ENCODE results near the gene GOSR1.

Gene GOSR1

DNA sequence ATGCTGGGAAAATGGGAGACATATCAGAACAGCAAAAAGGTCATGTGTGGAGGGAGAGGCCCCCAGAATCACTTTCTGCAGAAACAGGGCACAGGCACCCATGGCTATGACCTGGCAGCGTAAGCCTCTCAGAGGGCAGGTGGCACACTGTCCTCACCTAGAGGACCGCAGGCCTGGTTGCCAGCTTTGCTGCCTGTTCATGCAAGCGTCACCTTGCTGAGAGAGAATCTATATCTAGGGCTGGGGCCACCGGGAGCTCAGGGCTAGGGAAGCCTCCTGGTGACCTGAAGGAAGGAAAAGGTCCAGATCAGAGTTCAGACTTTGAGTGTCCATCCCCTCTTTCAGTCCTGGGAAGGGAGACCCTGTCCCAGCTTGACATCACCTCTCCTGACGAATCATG, 78.7 kb downstream of the GOSR1 start:
- no peak for TF ChIP-seq EZH2phosphoT487 (conservative IDR thresholded peaks at IDR 0.05; ENCODE audit: low read length)
- TF ChIP-seq, protein P1, sequence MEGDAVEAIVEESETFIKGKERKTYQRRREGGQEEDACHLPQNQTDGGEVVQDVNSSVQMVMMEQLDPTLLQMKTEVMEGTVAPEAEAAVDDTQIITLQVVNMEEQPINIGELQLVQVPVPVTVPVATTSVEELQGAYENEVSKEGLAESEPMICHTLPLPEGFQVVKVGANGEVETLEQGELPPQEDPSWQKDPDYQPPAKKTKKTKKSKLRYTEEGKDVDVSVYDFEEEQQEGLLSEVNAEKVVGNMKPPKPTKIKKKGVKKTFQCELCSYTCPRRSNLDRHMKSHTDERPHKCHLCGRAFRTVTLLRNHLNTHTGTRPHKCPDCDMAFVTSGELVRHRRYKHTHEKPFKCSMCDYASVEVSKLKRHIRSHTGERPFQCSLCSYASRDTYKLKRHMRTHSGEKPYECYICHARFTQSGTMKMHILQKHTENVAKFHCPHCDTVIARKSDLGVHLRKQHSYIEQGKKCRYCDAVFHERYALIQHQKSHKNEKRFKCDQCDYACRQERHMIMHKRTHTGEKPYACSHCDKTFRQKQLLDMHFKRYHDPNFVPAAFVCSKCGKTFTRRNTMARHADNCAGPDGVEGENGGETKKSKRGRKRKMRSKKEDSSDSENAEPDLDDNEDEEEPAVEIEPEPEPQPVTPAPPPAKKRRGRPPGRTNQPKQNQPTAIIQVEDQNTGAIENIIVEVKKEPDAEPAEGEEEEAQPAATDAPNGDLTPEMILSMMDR (IDR thresholded peaks at IDR 0.05; ENCODE audit: insufficient read depth, low read length, poor library complexity, severe bottlenecking), result no peak
- no peaks in the 10 kb centered on the region for H3K27me3 ChIP-seq (ENCODE audit: low read length)
- H3K9ac ChIP-seq (ENCODE audit: low read length), result no peak overlapping the region
- H3K9me2 ChIP-seq (replicated peaks; ENCODE audit: insufficient read depth, low read length), result no peaks in the 10 kb centered on the region
- no peak overlapping the region for H3K4me2 ChIP-seq (ENCODE audit: low read depth, low read length, poor library complexity, severe bottlenecking)
- no peaks in the 10 kb centered on the region for H4K20me1 ChIP-seq (ENCODE audit: low read depth, low read length)
- no peaks in the 10 kb centered on the region for H3K36me3 ChIP-seq (ENCODE audit: low read length)
- H2AFZ ChIP-seq (ENCODE audit: low read depth, low read length, severe bottlenecking), result no peak overlapping the region
- no peaks in the 10 kb centered on the region for H3K79me2 ChIP-seq (ENCODE audit: insufficient read depth, low read length)
- no peaks in the 10 kb centered on the region for H3K9me3 ChIP-seq (ENCODE audit: insufficient read depth, low read length)
- no peak overlapping the region for H3K27ac ChIP-seq (ENCODE audit: low read depth, low read length)
- no peaks in the 10 kb centered on the region for H3F3A ChIP-seq (ENCODE audit: insufficient read depth)
- no peak overlapping the region for H3K4me3 ChIP-seq (ENCODE audit: insufficient read depth, low read length, poor library complexity, severe bottlenecking)

DNA sequence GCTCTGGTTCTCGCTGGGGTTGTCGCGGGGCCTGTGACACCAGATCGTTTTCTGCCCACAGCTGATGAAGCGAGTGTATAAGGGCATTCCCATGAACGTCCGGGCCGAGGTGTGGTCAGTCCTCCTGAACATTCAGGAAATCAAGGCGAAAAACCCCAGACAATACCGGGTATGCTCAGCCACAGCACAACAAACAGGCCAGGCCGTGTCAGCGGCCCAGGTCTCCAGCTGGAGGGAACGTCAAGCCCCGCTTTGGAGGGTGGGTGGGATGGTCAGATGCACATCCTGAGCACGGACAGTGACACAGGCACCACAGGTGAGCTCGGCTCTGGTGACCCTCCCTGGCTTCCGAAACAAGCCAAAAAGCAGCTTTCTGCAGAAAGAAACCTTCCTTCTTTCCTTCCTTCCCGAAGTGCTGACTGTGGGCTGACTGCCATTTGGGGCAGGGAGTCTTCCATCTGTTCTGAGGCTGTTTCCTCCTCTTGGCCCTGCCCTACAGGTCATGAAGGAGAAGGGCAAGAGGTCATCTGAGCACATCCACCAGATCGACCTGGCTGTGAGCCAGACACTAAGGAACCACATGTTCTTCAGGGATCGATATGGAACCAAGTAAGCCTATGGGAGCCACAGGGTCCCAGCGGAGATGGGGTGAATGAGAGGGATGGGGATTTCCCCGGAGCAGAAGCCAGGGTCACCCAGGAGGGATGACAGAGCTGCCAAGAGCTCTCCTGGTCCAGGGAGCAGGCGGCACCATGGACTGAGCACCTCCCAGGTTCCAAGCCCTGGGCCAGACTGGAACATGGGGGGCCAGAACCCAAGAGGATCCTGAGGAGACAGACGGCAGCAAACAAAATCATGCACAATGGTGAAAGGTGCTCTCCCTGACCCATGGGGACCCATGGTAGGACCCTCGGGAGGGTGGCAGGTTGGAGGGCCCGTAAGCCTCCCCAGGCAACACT, 79.4 kb downstream of the GOSR1 start:
- H3K9ac ChIP-seq (ENCODE audit: low read length), result no peak overlapping the region
- no peaks in the 10 kb centered on the region for H3K79me2 ChIP-seq (ENCODE audit: insufficient read depth, low read length)
- no peak overlapping the region for H3K27ac ChIP-seq (ENCODE audit: low read depth, low read length)
- H3K9me3 ChIP-seq (ENCODE audit: insufficient read depth, low read length), result no peaks in the 10 kb centered on the region
- no peaks in the 10 kb centered on the region for H3F3A ChIP-seq (ENCODE audit: insufficient read depth)
- TF ChIP-seq EZH2phosphoT487 (conservative IDR thresholded peaks at IDR 0.05; ENCODE audit: low read length), result no peak
- TF ChIP-seq, protein P1 (IDR thresholded peaks at IDR 0.05; ENCODE audit: insufficient read depth, low read length, poor library complexity, severe bottlenecking), result no peak
- H3K36me3 ChIP-seq (ENCODE audit: low read length), result no peaks in the 10 kb centered on the region
- no peak overlapping the region for H2AFZ ChIP-seq (ENCODE audit: low read depth, low read length, severe bottlenecking)
- no peaks in the 10 kb centered on the region for H4K20me1 ChIP-seq (ENCODE audit: low read depth, low read length)
- H3K27me3 ChIP-seq (ENCODE audit: low read length), result no peaks in the 10 kb centered on the region
- no peak overlapping the region for H3K4me3 ChIP-seq (ENCODE audit: insufficient read depth, low read length, poor library complexity, severe bottlenecking)
- no peak overlapping the region for H3K4me2 ChIP-seq (ENCODE audit: low read depth, low read length, poor library complexity, severe bottlenecking)
- H3K9me2 ChIP-seq (replicated peaks; ENCODE audit: insufficient read depth, low read length), result no peaks in the 10 kb centered on the region

DNA sequence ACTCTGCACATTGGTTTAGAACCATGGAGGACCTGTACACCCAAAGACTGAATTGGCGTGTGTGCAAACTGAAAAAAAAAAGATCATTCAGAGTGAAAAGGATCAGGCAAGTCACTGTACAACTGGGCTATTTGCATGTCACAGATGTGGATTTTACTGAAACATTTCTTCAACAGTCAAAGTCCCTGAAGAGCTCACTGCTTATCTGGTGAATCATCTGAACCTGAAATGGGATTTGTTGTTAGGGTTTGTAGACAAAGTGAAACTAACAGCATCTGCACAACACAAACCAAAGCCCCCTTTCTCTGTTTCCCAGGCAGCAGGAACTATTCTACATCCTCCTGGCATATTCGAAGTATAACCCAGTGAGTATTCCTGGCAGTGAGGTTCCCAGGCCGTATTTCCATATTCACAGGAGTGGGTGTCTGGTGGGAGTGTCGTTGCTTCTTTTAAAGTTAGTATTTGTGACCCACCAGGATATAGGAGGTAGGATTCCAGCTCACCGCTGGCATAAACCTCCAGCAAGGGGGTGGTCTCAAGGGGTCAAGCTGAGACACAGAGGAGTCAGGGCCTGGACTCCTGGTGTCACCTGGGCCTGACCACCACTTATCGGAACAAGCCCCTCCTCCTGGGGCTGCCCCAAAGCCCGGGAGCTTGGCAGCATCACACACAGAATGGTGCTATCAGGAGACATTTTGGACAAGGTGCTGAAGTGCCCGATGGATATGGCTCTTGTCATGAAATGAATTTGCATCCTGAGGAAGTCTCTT, 80.9 kb downstream of the GOSR1 start:
- H3K4me3 ChIP-seq (ENCODE audit: insufficient read depth, low read length, poor library complexity, severe bottlenecking), result no peak overlapping the region
- H3K9ac ChIP-seq (ENCODE audit: low read length), result no peak overlapping the region
- H3F3A ChIP-seq (ENCODE audit: insufficient read depth), result no peaks in the 10 kb centered on the region
- no peaks in the 10 kb centered on the region for H4K20me1 ChIP-seq (ENCODE audit: low read depth, low read length)
- no peaks in the 10 kb centered on the region for H3K79me2 ChIP-seq (ENCODE audit: insufficient read depth, low read length)
- no peaks in the 10 kb centered on the region for H3K27me3 ChIP-seq (ENCODE audit: low read length)
- H3K27ac ChIP-seq (ENCODE audit: low read depth, low read length), result no peak overlapping the region
- H3K36me3 ChIP-seq (ENCODE audit: low read length), result no peaks in the 10 kb centered on the region
- no peak overlapping the region for H3K4me2 ChIP-seq (ENCODE audit: low read depth, low read length, poor library complexity, severe bottlenecking)
- H2AFZ ChIP-seq (ENCODE audit: low read depth, low read length, severe bottlenecking), result no peak overlapping the region
- H3K9me2 ChIP-seq (replicated peaks; ENCODE audit: insufficient read depth, low read length), result no peaks in the 10 kb centered on the region
- no peaks in the 10 kb centered on the region for H3K9me3 ChIP-seq (ENCODE audit: insufficient read depth, low read length)
- TF ChIP-seq, protein P1 (IDR thresholded peaks at IDR 0.05; ENCODE audit: insufficient read depth, low read length, poor library complexity, severe bottlenecking), result no peak
- TF ChIP-seq EZH2phosphoT487 (conservative IDR thresholded peaks at IDR 0.05; ENCODE audit: low read length), result no peak
